ENCODE results near the gene MARCHF9.
"Not testable (repeated sequence)": the region's sequence is repeated elsewhere in the genome, so short reads cannot be mapped to it uniquely, and the experiment has no call there.

MARCHF9 gene

GRCh38 chr12:57754411-57755193 lies at the start of gene MARCHF9:
TSS of gene MARCHF9 (plus strand) at chr12:57755103. CDS start at chr12:57755529, 426 bp downstream.
- FAIRE-seq = no peak

GRCh38 chr12:57707250-57707649 lies 47.7 kb upstream of the MARCHF9 start:
- no peak for FAIRE-seq

GRCh38 chr12:57708296-57708695 lies 46.6 kb upstream of the MARCHF9 start:
- no peak for FAIRE-seq

- no peak for FAIRE-seq
Measured at GRCh38 chr12:57712701-57713100, 42.2 kb upstream of the MARCHF9 start.

- FAIRE-seq = no peak
Measured at GRCh38 chr12:57713209-57713608, 41.7 kb upstream of the MARCHF9 start.

GRCh38 chr12:57715036-57715748 lies 39.7 kb upstream of the MARCHF9 start:
- not testable (repeated sequence) for FAIRE-seq

GRCh38 chr12:57715786-57716185 lies 39.1 kb upstream of the MARCHF9 start:
- no peak for FAIRE-seq

- no peak for FAIRE-seq
Measured at GRCh38 chr12:57716305-57716704, 38.6 kb upstream of the MARCHF9 start.

GRCh38 chr12:57717131-57717530 lies 37.8 kb upstream of the MARCHF9 start:
- no peak for FAIRE-seq

GRCh38 chr12:57717846-57718640 lies 36.9 kb upstream of the MARCHF9 start:
- no peak for FAIRE-seq

- FAIRE-seq = no peak
Measured at GRCh38 chr12:57718641-57719528, 36.0 kb upstream of the MARCHF9 start.

- FAIRE-seq = no peak
Measured at GRCh38 chr12:57719777-57720605, 34.9 kb upstream of the MARCHF9 start.

GRCh38 chr12:57720606-57721595 lies 34.0 kb upstream of the MARCHF9 start:
- no peak for FAIRE-seq

- FAIRE-seq = not testable (repeated sequence)
Measured at GRCh38 chr12:57721846-57722608, 32.9 kb upstream of the MARCHF9 start.

GRCh38 chr12:57722716-57723629 lies 31.9 kb upstream of the MARCHF9 start:
- no peak for FAIRE-seq

- no peak for FAIRE-seq
Measured at GRCh38 chr12:57723630-57723962, 31.3 kb upstream of the MARCHF9 start.

GRCh38 chr12:57724003-57724935 lies 30.6 kb upstream of the MARCHF9 start:
- no peak for FAIRE-seq

All from G401.6 (cell line).